ENCODE data around the gene WWC2.
"Not testable (repeated sequence)": the region's sequence is repeated elsewhere in the genome, so short reads cannot be mapped to it uniquely, and the experiment has no call there.

The WWC2 gene

DNA sequence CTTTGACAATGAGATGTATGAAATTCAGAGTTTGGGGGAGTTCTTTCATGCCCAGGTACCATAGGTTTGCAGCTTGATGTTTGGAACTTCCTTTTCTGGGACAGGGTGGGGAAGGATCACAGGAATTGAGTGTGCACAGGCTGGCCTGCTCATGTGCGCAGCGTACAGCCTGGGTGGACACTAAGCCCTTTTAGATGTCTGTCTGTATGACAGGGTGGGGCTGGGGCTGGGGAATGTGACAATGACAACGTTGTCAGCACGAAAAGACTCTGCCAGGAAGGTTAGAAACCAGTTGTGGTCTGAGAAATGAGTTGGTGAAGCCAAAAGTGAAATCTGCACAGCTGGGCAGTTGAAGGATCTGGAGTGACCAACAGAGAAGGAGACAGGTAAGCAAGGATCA lies 47.4 kb downstream of the WWC2 start:
- no peak for DNase-seq (ENCODE audit: low read depth)
- no peak overlapping the region for H3K4me3 ChIP-seq (replicated peaks; ENCODE audit: low read depth, low read length)
- TF ChIP-seq, protein P1, sequence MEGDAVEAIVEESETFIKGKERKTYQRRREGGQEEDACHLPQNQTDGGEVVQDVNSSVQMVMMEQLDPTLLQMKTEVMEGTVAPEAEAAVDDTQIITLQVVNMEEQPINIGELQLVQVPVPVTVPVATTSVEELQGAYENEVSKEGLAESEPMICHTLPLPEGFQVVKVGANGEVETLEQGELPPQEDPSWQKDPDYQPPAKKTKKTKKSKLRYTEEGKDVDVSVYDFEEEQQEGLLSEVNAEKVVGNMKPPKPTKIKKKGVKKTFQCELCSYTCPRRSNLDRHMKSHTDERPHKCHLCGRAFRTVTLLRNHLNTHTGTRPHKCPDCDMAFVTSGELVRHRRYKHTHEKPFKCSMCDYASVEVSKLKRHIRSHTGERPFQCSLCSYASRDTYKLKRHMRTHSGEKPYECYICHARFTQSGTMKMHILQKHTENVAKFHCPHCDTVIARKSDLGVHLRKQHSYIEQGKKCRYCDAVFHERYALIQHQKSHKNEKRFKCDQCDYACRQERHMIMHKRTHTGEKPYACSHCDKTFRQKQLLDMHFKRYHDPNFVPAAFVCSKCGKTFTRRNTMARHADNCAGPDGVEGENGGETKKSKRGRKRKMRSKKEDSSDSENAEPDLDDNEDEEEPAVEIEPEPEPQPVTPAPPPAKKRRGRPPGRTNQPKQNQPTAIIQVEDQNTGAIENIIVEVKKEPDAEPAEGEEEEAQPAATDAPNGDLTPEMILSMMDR (IDR thresholded peaks at IDR 0.05; ENCODE audit: low read length, missing control alignments), result no peak

DNA sequence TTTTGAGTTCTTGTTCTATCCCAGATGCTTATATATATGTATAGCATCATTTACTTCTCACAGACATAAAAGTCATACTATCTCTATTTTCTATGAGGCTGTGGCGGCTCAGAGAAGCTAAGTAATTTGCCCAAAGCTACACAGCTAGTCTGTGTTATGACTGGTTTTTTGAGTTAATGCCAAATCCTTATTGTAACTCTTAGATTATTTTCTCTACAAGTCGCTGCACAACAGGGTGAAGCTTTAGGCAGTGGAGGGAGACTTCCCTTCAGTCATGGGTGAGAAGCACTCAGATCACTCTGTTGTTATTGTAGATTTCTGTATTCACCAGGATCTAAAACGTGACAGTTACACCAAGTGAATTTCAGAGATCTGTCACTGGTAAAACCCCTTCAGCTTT lies 48.1 kb downstream of the WWC2 start:
- H3K4me3 ChIP-seq (replicated peaks; ENCODE audit: low read depth, low read length), result no peak overlapping the region
- TF ChIP-seq, protein P1 (IDR thresholded peaks at IDR 0.05; ENCODE audit: low read length, missing control alignments), result no peak
- DNase-seq (ENCODE audit: low read depth), result peak; percentile 33

DNA sequence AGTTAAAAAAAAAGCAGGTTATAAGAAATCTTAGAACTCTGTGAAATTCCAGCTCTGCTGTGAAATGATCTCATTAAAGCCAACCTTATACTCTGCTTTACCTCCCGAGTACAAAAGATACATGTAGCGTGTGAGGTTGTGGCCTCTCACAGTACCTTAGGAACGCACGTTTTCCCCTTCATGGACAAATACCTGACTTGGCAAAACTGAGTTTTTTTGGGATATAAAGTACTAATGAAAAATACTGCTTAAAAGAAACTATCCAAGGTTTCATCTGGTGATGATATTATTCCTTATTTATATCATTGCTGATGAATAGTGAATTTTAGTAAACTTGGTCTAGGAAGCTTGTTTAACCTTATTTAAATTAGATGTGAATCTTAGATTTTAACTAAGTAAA lies 48.9 kb downstream of the WWC2 start:
- H3K4me3 ChIP-seq (replicated peaks; ENCODE audit: low read depth, low read length), result no peak overlapping the region
- TF ChIP-seq, protein P1 (IDR thresholded peaks at IDR 0.05; ENCODE audit: low read length, missing control alignments), result no peak
- no peak for DNase-seq (ENCODE audit: low read depth)

DNA sequence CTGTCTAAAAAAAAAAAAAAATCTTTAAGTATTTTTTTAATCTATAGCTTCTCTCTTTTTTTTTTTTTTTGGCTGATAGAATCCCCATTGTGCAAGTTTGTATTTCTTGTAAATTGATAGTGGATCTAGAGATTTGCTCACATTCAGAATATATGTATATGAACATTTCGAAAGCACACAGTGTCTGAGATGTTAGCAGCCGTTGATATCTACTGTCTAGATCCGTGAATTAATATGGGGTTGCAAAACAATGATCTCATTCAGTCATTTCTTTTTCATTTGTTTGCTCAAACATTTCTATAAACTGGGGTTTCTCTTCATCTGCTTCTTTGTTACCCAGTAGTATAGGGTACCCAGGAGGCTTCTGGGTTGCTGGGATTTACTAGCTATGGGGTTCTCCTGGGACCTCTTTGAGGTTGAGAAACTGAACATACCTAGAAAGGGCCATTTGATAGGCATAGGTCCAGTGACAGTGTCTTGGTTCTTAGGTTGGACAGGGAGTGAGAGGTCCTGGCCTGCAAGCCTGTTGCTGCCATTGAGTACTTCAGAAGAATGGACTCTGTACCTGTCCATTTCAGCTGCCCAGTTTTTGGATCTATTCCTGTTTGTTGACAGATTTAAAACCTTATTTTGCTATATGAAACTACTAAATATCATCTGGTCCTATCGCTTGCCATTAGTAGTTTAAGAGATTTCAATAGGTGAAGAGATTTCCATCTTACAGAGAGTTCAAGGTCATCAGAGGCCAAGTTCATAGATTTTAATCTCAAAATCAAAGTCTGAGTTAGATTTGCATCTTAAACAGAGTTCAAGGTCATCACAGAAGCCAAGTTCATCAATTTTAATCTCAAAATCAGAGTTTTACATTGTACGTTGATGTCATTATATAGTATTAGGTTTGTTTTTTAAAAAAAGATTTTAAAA lies 50.8 kb downstream of the WWC2 start:
- TF ChIP-seq, protein P1 (IDR thresholded peaks at IDR 0.05; ENCODE audit: low read length, missing control alignments), result no peak
- no peak for DNase-seq (ENCODE audit: low read depth)
- H3K4me3 ChIP-seq (replicated peaks; ENCODE audit: low read depth, low read length), result no peak overlapping the region

DNA sequence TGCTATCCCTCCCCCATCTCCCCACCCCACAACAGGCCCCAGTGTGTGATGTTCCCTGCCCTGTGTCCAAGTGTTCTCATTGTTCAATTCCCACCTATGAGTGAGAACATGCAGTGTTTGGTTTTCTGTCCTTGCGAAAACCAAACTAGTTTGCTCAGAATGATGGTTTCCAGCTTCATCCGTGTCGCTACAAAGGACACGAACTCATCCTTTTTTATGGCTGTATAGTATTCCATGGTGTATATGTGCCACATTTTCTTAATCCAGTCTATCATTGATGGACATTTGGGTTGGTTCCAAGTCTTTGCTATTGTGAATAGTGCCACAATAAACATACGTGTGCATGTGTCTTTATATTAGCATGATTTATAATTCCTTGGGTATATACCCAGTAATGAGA lies 51.6 kb downstream of the WWC2 start:
- DNase-seq (ENCODE audit: low read depth); H3K4me3 ChIP-seq (replicated peaks; ENCODE audit: low read depth, low read length): not testable (repeated sequence)

DNA sequence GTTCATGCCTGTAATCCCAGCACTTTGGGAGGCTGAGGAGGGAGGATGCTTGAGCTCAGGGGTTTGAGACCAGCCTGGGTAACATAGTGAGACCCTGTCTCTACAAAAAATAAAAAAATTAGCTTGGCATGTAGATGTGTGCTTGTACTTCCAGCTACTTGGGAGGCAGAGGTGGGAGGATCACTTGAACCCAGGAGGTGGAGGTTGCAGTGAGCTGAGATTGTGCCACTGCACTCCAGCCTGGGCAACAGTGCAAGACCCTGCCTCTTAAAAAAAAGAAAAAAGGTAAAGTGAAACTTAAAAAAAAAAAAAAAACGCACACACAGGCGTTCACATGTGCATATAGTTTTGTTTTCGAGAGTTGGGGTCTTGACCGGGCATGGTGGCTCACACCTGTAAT lies 53.2 kb downstream of the WWC2 start:
- H3K4me3 ChIP-seq (replicated peaks; ENCODE audit: low read depth, low read length); DNase-seq (ENCODE audit: low read depth): not testable (repeated sequence)

DNA sequence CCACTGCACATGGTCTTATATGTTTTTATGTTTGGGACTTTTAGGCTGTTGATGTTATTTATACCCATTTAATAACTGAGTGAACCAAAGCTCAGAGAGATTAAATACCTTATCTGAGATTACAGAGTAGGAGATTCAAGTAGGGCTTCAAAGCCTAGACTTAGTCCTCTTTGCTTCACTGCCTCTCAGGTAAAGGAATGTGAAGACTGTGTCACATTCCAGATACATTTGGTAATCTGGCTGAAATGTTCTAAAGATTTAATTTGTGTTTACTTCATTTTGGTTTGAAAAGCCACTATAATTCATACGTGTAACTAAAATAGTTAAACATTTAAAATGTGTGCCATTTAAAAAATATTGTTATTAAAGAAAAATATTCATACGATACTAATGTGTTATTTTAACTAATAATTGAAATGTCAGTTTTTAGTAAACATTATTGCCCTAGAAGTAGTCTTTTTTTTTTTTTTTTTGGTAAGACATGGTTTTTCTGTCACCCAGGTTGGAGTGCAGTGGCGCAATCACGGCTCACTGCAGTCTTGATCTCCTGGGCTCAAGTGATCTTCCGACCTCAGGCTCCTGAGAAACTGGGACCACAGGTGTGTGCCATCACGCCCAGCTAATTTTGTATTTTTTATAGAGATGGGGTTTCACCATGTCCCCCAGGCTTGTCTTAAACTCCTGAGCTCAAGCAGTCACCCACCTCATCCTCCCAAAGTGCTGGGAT lies 54.3 kb downstream of the WWC2 start:
- H3K4me3 ChIP-seq (replicated peaks; ENCODE audit: low read depth, low read length), result no peak overlapping the region
- DNase-seq (ENCODE audit: low read depth), result no peak
- TF ChIP-seq, protein P1 (IDR thresholded peaks at IDR 0.05; ENCODE audit: low read length, missing control alignments), result no peak
